MCF 10A (cell line): ENCODE results near the gene SSH2. TPM values are rescaled to one million over a fixed set of nuclear protein-coding genes. Genes with fewer than 3 reads are reported as not detected.

Experiments
- BruUV-seq: library from RNA; stranded (reverse); fragments of 400-500 nt; replicated peaks from 2 replicates; lab custom pipeline; 2021; lab: Mats Ljungman, UMichigan
- CTCF ChIA-PET: fragments of 300-600 bp; sonication (Branson Sonifier 250); formaldehyde crosslinking; extraction: SDS; loops from one replicate; lab custom pipeline; 2021; ENCODE audit warnings: antibody characterized with exemption, inconsistent platforms; lab: Yijun Ruan, JAX
- POLR2A ChIA-PET: fragments of 300-600, 350-650 bp; sonication (Branson Sonifier 250); formaldehyde crosslinking; extraction: SDS; loops from one replicate; lab custom pipeline; 2020; ENCODE audit warnings: antibody characterized with exemption, inconsistent platforms; lab: Yijun Ruan, JAX
- DNase-seq: peaks from one replicate; pipeline ENCODE4 v3.0.0-alpha.2; 2018; ENCODE audit not compliant: unreplicated experiment
- H3K27ac Mint-ChIP-seq: one replicate; pipeline ENCODE4 v1.8.0; 2022; ENCODE audit warnings: mild to moderate bottlenecking, low read depth, mixed read lengths; ENCODE audit not compliant: unreplicated experiment
- H3K27me3 Mint-ChIP-seq: one replicate; pipeline ENCODE4 v1.8.0; 2022; ENCODE audit warnings: mixed read lengths; ENCODE audit not compliant: insufficient read depth, unreplicated experiment
- H3K36me3 Mint-ChIP-seq: one replicate; pipeline ENCODE4 v1.8.0; 2022; ENCODE audit warnings: mild to moderate bottlenecking, moderate library complexity, mixed read lengths; ENCODE audit not compliant: insufficient read depth, unreplicated experiment
- H3K4me1 Mint-ChIP-seq: one replicate; pipeline ENCODE4 v1.8.0; 2022; ENCODE audit warnings: mixed read lengths; ENCODE audit not compliant: insufficient read depth, unreplicated experiment
- H3K4me3 Mint-ChIP-seq: one replicate; pipeline ENCODE4 v1.8.0; 2022; ENCODE audit warnings: mild to moderate bottlenecking, moderate library complexity, mixed read lengths; ENCODE audit not compliant: unreplicated experiment
- H3K9me3 Mint-ChIP-seq: one replicate; pipeline ENCODE4 v1.8.0; 2022; ENCODE audit warnings: mixed read lengths; ENCODE audit not compliant: unreplicated experiment
- CTCF ChIP-seq: fragments of 200-600 bp; IDR thresholded peaks from one replicate; pipeline ENCODE4 v1.8.0; 2022; ENCODE audit warnings: antibody characterized with exemption, mild to moderate bottlenecking; ENCODE audit not compliant: unreplicated experiment
- intact Hi-C: fragments of 100-400 bp; cut with micrococcal nuclease; formaldehyde crosslinking; loops from 2 replicates; pipeline ENCODE4 v1.14.1; 2022
- total RNA-seq: library from RNA; stranded (reverse); gene quantifications from 2 replicates; pipeline ENCODE4 v1.2.3, GENCODE V29; 2022

The SSH2 gene
- total RNA-seq, 1 experiment from 2014 or later: 21.9 TPM

GRCh38 chr17:29595107-29595942, 334.7 kb downstream of the SSH2 start:
- intact Hi-C loops: no loop called here
- POLR2A ChIA-PET: interaction anchor here (1.2 to 4.8 kb wide), 3 partner anchors 14 to 45 kb away, joined by 6 to 32 read pairs (median 11); no protein-coding TSS in a partner anchor
- Mint-ChIP-seq H3K27me3 (no peaks in the 10 kb centered on the region), H3K36me3 (peaks cover 2% of the 10 kb centered on the region), H3K4me1 (peaks cover 4% of the 10 kb centered on the region), H3K27ac (no peak overlapping the region), H3K9me3 (no peaks in the 10 kb centered on the region), H3K4me3 (peak overlapping the region; percentile 82)
- CTCF ChIA-PET: interaction anchor here (1.2 to 5.0 kb wide), 4 partner anchors 12 to 24 kb away, joined by 3 to 57 read pairs (median 4); partner anchors contain the start of genes ABHD15 and TP53I13
- BruUV-seq: no TSS peak
- DNase-seq: no peak
- no peak for TF ChIP-seq CTCF

GRCh38 chr17:29594519-29595090, 335.4 kb downstream of the SSH2 start:
- H3K4me1 Mint-ChIP-seq: peaks cover 12% of the 10 kb centered on the region
- no peaks in the 10 kb centered on the region for H3K9me3 Mint-ChIP-seq
- peak overlapping the region; percentile 82 for H3K4me3 Mint-ChIP-seq
- H3K27ac Mint-ChIP-seq: no peak overlapping the region
- intact Hi-C loops: no loop called here
- BruUV-seq: TSS peak; percentile 19
- TF ChIP-seq CTCF: no peak
- H3K36me3 Mint-ChIP-seq: peaks cover 7% of the 10 kb centered on the region
- CTCF ChIA-PET: interaction anchor here (1.0 to 5.0 kb wide), 6 partner anchors 12 to 55 kb away, joined by 3 to 57 read pairs (median 4); partner anchors contain the start of genes ABHD15 and TP53I13
- DNase-seq: no peak
- no peaks in the 10 kb centered on the region for H3K27me3 Mint-ChIP-seq
- POLR2A ChIA-PET: interaction anchor here (1.0 to 4.8 kb wide), 5 partner anchors 13 to 45 kb away, joined by 3 to 43 read pairs (median 11); partner anchors contain the start of genes ABHD15 and TP53I13

- intact Hi-C loops: loop anchor here (2.0 kb wide), 1 partner anchor 45 kb away; no protein-coding TSS in a partner anchor
- DNase-seq: peak; percentile 43
- no TSS peak for BruUV-seq
- TF ChIP-seq CTCF: peak; percentile 24
- no peaks in the 10 kb centered on the region for H3K9me3 Mint-ChIP-seq
- CTCF ChIA-PET: interaction anchor here (0.7 to 5.0 kb wide), 11 partner anchors 11 to 500 kb away, joined by 3 to 89 read pairs (median 5); partner anchors contain the start of genes ABHD15 and TP53I13
- peaks cover 12% of the 10 kb centered on the region for H3K4me1 Mint-ChIP-seq
- peak overlapping the region; percentile 82 for H3K4me3 Mint-ChIP-seq
- H3K36me3 Mint-ChIP-seq: peaks cover 7% of the 10 kb centered on the region
- no peak overlapping the region for H3K27ac Mint-ChIP-seq
- POLR2A ChIA-PET: interaction anchor here (1.0 to 4.8 kb wide), 7 partner anchors 11 to 224 kb away, joined by 3 to 81 read pairs (median 14); partner anchors contain the start of genes ABHD15 and TP53I13
- H3K27me3 Mint-ChIP-seq: no peaks in the 10 kb centered on the region
Measured at GRCh38 chr17:29593591-29594518, 336.2 kb downstream of the SSH2 start.
